Prostate gland (tissue), 2 donors: ENCODE measurements around the gene PCIF1. TPM values are rescaled to one million over a fixed set of nuclear protein-coding genes. Genes with fewer than 3 reads are reported as not detected.

Experiments used
- DNase-seq: peaks from one replicate; pipeline ENCODE4 v3.0.0-alpha.2; 2019; ENCODE audit warnings: low spot score
- H3K27ac ChIP-seq, 2 donors: fragments of 200-600 bp; sonication (generic); 2 replicates each; pipeline ENCODE4 v1.5.1; 2017 to 2019
- H3K27me3 ChIP-seq: fragments of 200-600 bp; sonication (generic); replicated peaks from 2 replicates; pipeline ENCODE4 v1.5.1; 2019; ENCODE audit not compliant: insufficient read depth
- H3K36me3 ChIP-seq, 2 donors: fragments of 200-600 bp; sonication (generic); 1 replicate in 1 of 2; 2 replicates in 1 of 2; pipeline versions ENCODE4 v1.5.1 to v1.8.1; 2017 to 2019
- H3K4me1 ChIP-seq: fragments of 200-600 bp; sonication (generic); replicated peaks from 2 replicates; pipeline ENCODE4 v1.5.1; 2019
- H3K4me3 ChIP-seq, 2 donors: fragments of 200-600 bp; sonication (generic); 2 replicates each; pipeline ENCODE4 v1.5.1; 2017 to 2019
- H3K9me3 ChIP-seq: fragments of 200-600 bp; sonication (generic); 2 replicates; pipeline ENCODE4 v1.5.1; 2017
- POLR2A ChIP-seq: fragments of 450-650 bp; IDR thresholded peaks from one replicate; pipeline ENCODE4 v1.6.1; 2016; ENCODE audit warnings: antibody characterized with exemption, mild to moderate bottlenecking
- POLR2AphosphoS5 ChIP-seq: sonication (generic); formaldehyde crosslinking; IDR thresholded peaks from one replicate; pipeline ENCODE4 v1.6.1; 2017; ENCODE audit warnings: antibody characterized with exemption
- WGBS: methylation state at CpG from one replicate; pipeline ENCODE4 v1.1.5; 2018; 5-methylcytosine and 5-hydroxymethylcytosine counted together
- intact Hi-C: fragments of 100-400 bp; cut with DNase I; formaldehyde crosslinking; loops from one replicate; pipeline ENCODE4 v1.14.2; 2022
- total RNA-seq, 2 donors: library from RNA; depleted of rRNA; stranded (reverse); fragments of >200 nt; gene quantifications; one replicate each; pipeline ENCODE4 v1.1.0, GENCODE V29; 2016
- TF ChIP-seq, protein P1 (sequence below), 4 experiments: fragments of 200-600 bp in 2 of 4; fragments of 450-650 bp in 2 of 4; sonication (generic) in 2 of 4; IDR thresholded peaks; 1 replicate in 3 of 4; 2 replicates in 1 of 4; pipeline ENCODE4 v1.5.1; 2016 to 2019; ENCODE audit warnings: antibody characterized with exemption in 4 of 4, mild to moderate bottlenecking in 2 of 4, moderate library complexity in 2 of 4

The PCIF1 gene
- total RNA-seq, 2 donors from 2014 or later = 39.8 to 54.9 TPM

DNA sequence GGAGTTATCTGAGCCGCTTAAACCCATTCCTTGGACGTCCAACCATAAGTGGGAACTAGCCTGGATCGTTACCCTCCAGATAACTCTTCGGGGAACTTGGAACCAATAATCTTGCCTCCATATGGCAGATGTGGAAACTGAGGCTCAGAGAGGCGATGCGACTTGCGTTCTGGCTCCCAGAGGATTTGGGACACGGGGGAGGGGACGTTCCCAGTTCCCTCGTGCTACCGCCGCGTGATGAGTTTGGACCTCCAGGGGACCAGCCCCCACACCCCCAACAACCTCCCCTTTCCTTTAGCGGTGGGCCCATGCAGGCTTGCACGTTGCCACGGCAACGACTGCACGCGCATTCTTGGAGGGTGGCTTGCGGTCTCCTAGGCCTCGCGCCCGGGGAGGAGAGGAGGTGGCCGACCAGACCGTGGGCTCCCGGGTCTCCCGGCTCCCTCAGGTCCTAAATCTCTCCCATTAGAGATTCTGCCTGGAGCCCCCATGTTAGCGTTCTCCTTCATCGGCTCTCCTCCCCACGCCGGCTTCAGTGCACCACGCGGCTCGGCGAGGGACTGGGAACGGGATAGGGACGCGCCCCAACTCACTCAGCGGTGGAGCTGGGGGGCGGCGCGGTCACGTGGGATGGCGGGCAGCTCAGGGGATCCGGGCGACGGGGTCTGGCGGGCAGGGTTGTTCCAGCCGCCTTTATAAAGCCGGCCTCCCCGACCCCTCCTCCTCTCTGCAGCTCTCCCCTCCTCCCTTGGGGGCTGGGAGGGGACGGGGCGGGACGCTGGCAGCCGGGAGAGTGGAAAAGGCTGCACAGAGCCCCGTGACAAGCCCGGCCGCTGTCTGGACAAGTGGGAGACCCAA lies 22.8 kb upstream of the PCIF1 start, which contains the start of gene PLTP:
Gene PLTP, minus strand, starts transcription at position 670 of the 858 bp plus-strand sequence. CDS start 703 bp downstream, outside the sequence.
- H3K27me3 ChIP-seq = no peaks in the 10 kb centered on the region
- WGBS = 3% methylated on average over 42 of the region's 58 CpGs
- H3K27ac ChIP-seq = peak within 1 kb of the TSS; percentile 60 to 65
- no peaks in the 10 kb centered on the region for H3K4me1 ChIP-seq
- intact Hi-C loops = loop anchor here (2.0 kb wide), 1 partner anchor 61 kb away; the partner anchor contains the start of gene ZNF335
- peak within 1 kb of the TSS; percentile 29 to 32 for H3K4me3 ChIP-seq
- no peaks in the 10 kb centered on the region for H3K9me3 ChIP-seq
- H3K36me3 ChIP-seq = no peaks in the 10 kb centered on the region
- TF ChIP-seq POLR2AphosphoS5 (no peak), POLR2A (peak; percentile 50)
- DNase-seq = peak; percentile 29

GRCh38 chr20:45912344-45912682 lies 22.2 kb upstream of the PCIF1 start:
- TF ChIP-seq, protein P1, sequence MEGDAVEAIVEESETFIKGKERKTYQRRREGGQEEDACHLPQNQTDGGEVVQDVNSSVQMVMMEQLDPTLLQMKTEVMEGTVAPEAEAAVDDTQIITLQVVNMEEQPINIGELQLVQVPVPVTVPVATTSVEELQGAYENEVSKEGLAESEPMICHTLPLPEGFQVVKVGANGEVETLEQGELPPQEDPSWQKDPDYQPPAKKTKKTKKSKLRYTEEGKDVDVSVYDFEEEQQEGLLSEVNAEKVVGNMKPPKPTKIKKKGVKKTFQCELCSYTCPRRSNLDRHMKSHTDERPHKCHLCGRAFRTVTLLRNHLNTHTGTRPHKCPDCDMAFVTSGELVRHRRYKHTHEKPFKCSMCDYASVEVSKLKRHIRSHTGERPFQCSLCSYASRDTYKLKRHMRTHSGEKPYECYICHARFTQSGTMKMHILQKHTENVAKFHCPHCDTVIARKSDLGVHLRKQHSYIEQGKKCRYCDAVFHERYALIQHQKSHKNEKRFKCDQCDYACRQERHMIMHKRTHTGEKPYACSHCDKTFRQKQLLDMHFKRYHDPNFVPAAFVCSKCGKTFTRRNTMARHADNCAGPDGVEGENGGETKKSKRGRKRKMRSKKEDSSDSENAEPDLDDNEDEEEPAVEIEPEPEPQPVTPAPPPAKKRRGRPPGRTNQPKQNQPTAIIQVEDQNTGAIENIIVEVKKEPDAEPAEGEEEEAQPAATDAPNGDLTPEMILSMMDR (IDR thresholded peaks at IDR 0.05) = no peak
- TF ChIP-seq POLR2AphosphoS5 (no peak), POLR2A (no peak)
- no peak for DNase-seq
- Histone ChIP-seq H3K36me3 (no peaks in the 10 kb centered on the region), H3K27me3 (no peaks in the 10 kb centered on the region), H3K9me3 (no peaks in the 10 kb centered on the region), H3K4me1 (no peaks in the 10 kb centered on the region), H3K4me3 (peak overlapping the region; percentile 29 to 32), H3K27ac (peak overlapping the region in 1 of 2 donors; percentile 65)
- intact Hi-C loops = no loop called here
- WGBS = 8% methylated on average over 4 of the region's 4 CpGs

DNA sequence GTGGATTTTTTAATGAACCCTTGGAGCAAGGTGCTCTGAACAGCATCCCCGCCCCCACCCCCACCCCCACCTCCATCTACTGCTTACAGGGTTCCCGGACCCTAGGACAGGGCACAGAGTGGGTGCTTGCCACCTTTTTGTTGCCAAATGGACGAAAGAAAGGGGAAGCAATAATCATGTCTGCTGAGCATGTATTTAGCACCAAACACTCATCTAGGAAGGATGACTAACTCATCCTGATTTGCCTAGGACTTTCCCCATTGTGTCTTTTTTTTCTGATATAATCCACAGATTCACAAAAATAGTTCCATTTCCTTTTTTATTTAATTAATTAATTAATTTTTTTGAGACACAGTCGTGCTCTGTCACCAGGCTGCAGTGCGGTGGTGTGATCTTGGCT lies 21.4 kb upstream of the PCIF1 start:
- no peaks in the 10 kb centered on the region for H3K4me1 ChIP-seq
- H3K27me3 ChIP-seq = no peaks in the 10 kb centered on the region
- 53% methylated on average over 5 of the region's 5 CpGs for WGBS
- H3K9me3 ChIP-seq = no peaks in the 10 kb centered on the region
- no peak overlapping the region for H3K4me3 ChIP-seq
- TF ChIP-seq, protein P1 (IDR thresholded peaks at IDR 0.05) = no peak
- no peaks in the 10 kb centered on the region for H3K36me3 ChIP-seq
- no peak overlapping the region for H3K27ac ChIP-seq
- no peak for DNase-seq
- intact Hi-C loops = no loop called here

DNA sequence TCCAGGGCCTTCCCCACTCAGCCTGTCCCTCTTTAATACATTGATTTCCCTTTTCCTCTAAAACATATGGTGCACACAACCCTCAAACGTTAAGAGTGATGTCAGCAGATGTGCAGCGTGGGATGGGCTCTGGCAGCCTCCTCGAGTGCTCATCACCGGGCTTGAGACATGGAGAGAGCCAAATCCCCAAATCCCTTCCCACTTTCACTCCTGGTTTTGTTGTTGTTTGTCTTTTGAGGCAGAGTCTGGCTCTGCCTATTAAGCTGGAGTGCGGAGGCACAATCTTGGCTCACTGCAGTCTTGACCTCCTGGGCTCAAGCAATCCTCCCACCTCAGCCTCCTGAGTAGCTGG lies 16.7 kb upstream of the PCIF1 start:
- no peak for DNase-seq
- H3K27ac ChIP-seq = peak overlapping the region; percentile 7 to 45
- no peaks in the 10 kb centered on the region for H3K4me1 ChIP-seq
- no peaks in the 10 kb centered on the region for H3K9me3 ChIP-seq
- TF ChIP-seq, protein P1 (IDR thresholded peaks at IDR 0.05) = no peak
- no peak for TF ChIP-seq POLR2A
- no peak for TF ChIP-seq POLR2AphosphoS5
- H3K27me3 ChIP-seq = no peaks in the 10 kb centered on the region
- intact Hi-C loops = no loop called here
- 50% methylated on average over 5 of the region's 5 CpGs for WGBS
- H3K36me3 ChIP-seq = no peaks in the 10 kb centered on the region
- no peak overlapping the region for H3K4me3 ChIP-seq

DNA sequence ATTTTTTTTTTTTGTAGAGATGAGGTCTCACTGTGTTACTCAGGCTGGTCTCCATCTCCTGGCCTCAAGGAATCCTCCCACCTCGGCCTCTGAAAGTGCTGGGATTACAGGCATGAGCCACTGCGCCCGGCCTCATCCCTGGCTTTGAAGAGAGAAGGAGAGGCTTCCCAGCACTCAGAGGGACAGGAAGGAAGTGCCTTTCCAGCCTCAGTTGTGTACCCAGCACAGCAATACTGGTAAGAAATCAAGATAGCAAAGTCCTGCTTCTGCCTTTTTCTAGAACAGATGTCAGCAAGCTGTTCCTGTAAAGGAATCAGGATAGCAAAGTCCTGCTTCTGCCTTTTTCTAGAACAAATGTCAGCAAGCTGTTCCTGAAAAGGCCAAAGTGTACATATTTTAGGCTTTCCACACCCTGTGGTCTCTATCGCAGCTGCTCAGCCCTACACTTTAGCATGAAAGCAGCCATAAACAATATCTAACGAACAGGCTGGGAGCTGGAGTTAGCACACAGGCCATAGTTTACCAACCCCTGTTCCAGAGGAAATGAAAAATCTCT lies 16.2 kb upstream of the PCIF1 start:
- Histone ChIP-seq H3K4me1 (no peaks in the 10 kb centered on the region), H3K27me3 (no peaks in the 10 kb centered on the region), H3K27ac (peak overlapping the region; percentile 7 to 45), H3K4me3 (no peak overlapping the region), H3K9me3 (no peaks in the 10 kb centered on the region), H3K36me3 (no peaks in the 10 kb centered on the region)
- intact Hi-C loops = no loop called here
- 80% methylated on average over 5 of the region's 5 CpGs for WGBS
- TF ChIP-seq POLR2AphosphoS5 = no peak
- TF ChIP-seq POLR2A = no peak
- TF ChIP-seq, protein P1 (IDR thresholded peaks at IDR 0.05) = no peak
- no peak for DNase-seq
